ENCODE measurements around the gene SFTPB. TPM values are rescaled to one million over a fixed set of nuclear protein-coding genes. Genes with fewer than 3 reads are reported as not detected.

The SFTPB gene
- total and polyA plus RNA-seq, 4 donors, result not detected

- H3K4me1 ChIP-seq (ENCODE audit: control insufficient read depth in 4 of 4, insufficient read depth in 4 of 4, low read length in 3 of 4), result no peaks in the 10 kb centered on the region
- WGBS, result 92% methylated on average over 14 of the region's 14 CpGs
- H3K36me3 ChIP-seq (ENCODE audit: control insufficient read depth in 4 of 4, insufficient read depth in 3 of 4, low read depth in 1 of 4, low read length in 3 of 4), result peaks cover 0 to under 1% (median 0%) of the 10 kb centered on the region in 4 donors
- H3K9ac ChIP-seq (ENCODE audit: low read depth in 1 of 2, low read length in 2 of 2), result no peak overlapping the region
- TF ChIP-seq JUND (IDR thresholded peaks at IDR 0.05), result no peak
- no peak for TF ChIP-seq SP1 (IDR thresholded peaks at IDR 0.05)
- TF ChIP-seq GABPA (IDR thresholded peaks at IDR 0.05 in 1 of 2, conservative IDR thresholded peaks at IDR 0.05 in 1 of 2), result no peak
- TF ChIP-seq NR2F2 (IDR thresholded peaks at IDR 0.05), result no peak
- no peak for TF ChIP-seq HNF4G (IDR thresholded peaks at IDR 0.05)
- no peak for TF ChIP-seq RXRA (IDR thresholded peaks at IDR 0.05)
- no peak for TF ChIP-seq TAF1 (conservative IDR thresholded peaks at IDR 0.05)
- no peak for TF ChIP-seq FOXA1 (IDR thresholded peaks at IDR 0.05)
- no peak for TF ChIP-seq MAX (IDR thresholded peaks at IDR 0.05)
- TF ChIP-seq CTCF (IDR thresholded peaks at IDR 0.05; ENCODE audit: low read depth, low read length, missing input control), result no peak
- TF ChIP-seq HNF4A (conservative IDR thresholded peaks at IDR 0.05), result no peak
- no peak for TF ChIP-seq YY1 (IDR thresholded peaks at IDR 0.05)
- TF ChIP-seq ATF3 (IDR thresholded peaks at IDR 0.05), result no peak
- H3K27me3 ChIP-seq (ENCODE audit: control insufficient read depth in 4 of 4, insufficient read depth in 4 of 4, low read length in 3 of 4), result no peaks in the 10 kb centered on the region
- DNase-seq (ENCODE audit: low spot score), result no peak
- H3K27ac ChIP-seq (ENCODE audit: low read depth in 1 of 2, low read length in 2 of 2), result no peak overlapping the region
- no peak overlapping the region for H3K4me3 ChIP-seq (ENCODE audit: low read depth in 1 of 3, low read length in 3 of 3)
- H3K9me3 ChIP-seq (ENCODE audit: control insufficient read depth in 4 of 4, low read length in 3 of 4), result no peaks in the 10 kb centered on the region
These were observed 6.7 kb downstream of the SFTPB start for GRCh38 chr2:85661139-85661858.

- TF ChIP-seq NR2F2 (IDR thresholded peaks at IDR 0.05) (no peak), YY1 (IDR thresholded peaks at IDR 0.05) (no peak), ATF3 (IDR thresholded peaks at IDR 0.05) (no peak), RXRA (IDR thresholded peaks at IDR 0.05) (no peak), MAX (IDR thresholded peaks at IDR 0.05) (no peak), HNF4G (IDR thresholded peaks at IDR 0.05) (no peak), FOXA1 (IDR thresholded peaks at IDR 0.05) (no peak), GABPA (IDR thresholded peaks at IDR 0.05 in 1 of 2, conservative IDR thresholded peaks at IDR 0.05 in 1 of 2) (no peak), TAF1 (conservative IDR thresholded peaks at IDR 0.05) (no peak), RAD21 (IDR thresholded peaks at IDR 0.05) (no peak), HNF4A (conservative IDR thresholded peaks at IDR 0.05) (no peak), REST (IDR thresholded peaks at IDR 0.05) (no peak), CTCF (IDR thresholded peaks at IDR 0.05; ENCODE audit: low read depth, low read length, missing input control) (no peak), ZBTB33 (IDR thresholded peaks at IDR 0.05) (no peak), EGR1 (IDR thresholded peaks at IDR 0.05; ENCODE audit: low read depth in 2 of 2) (no peak), FOXA2 (IDR thresholded peaks at IDR 0.05) (no peak)
- Histone ChIP-seq H3K36me3 (ENCODE audit: control insufficient read depth in 4 of 4, insufficient read depth in 3 of 4, low read depth in 1 of 4, low read length in 3 of 4) (peaks cover 0 to 6% (median 2%) of the 10 kb centered on the region in 4 donors), H3K27ac (ENCODE audit: low read depth in 1 of 2, low read length in 2 of 2) (no peak overlapping the region), H3K4me3 (ENCODE audit: low read depth in 1 of 3, low read length in 3 of 3) (no peak overlapping the region), H3K9ac (ENCODE audit: low read depth in 1 of 2, low read length in 2 of 2) (no peak overlapping the region), H3K4me1 (ENCODE audit: control insufficient read depth in 4 of 4, insufficient read depth in 4 of 4, low read length in 3 of 4) (no peaks in the 10 kb centered on the region), H3K9me3 (ENCODE audit: control insufficient read depth in 4 of 4, low read length in 3 of 4) (no peaks in the 10 kb centered on the region), H3K27me3 (ENCODE audit: control insufficient read depth in 4 of 4, insufficient read depth in 4 of 4, low read length in 3 of 4) (no peaks in the 10 kb centered on the region)
- no peak for DNase-seq (ENCODE audit: low spot score)
- WGBS, result 90% methylated on average over 7 of the region's 7 CpGs
These were observed 7.3 kb downstream of the SFTPB start for GRCh38 chr2:85660725-85661124.

Data from liver (tissue), 9 donors.